HepG2 (cell line): ENCODE results near the gene CYB561. TPM values are rescaled to one million over a fixed set of nuclear protein-coding genes. Genes with fewer than 3 reads are reported as not detected.

ENCODE experiments used
- ATAC-seq: fragments of 200-7000 bp; cut with Tn5 transposase; 3 replicates; pipeline ENCODE4 v1.9.1; 2020; ENCODE audit warnings: mild to moderate bottlenecking, moderate library complexity
- BruUV-seq: library from RNA; stranded (reverse); fragments of 400-500 nt; replicated peaks from 2 replicates; lab custom pipeline; 2021; lab: Mats Ljungman, UMichigan
- CTCF ChIA-PET: fragments of 300-600 bp; formaldehyde crosslinking; extraction: SDS; loops from one replicate; lab custom pipeline; 2021; ENCODE audit warnings: low total read pairs, inconsistent platforms, low intra/inter-chr PET ratio; lab: Yijun Ruan, JAX
- POLR2A ChIA-PET: fragments of 350-600 bp; sonication (Branson Sonifier 250); formaldehyde crosslinking; loops from one replicate; lab custom pipeline; 2020; ENCODE audit warnings: antibody characterized with exemption, inconsistent platforms; lab: Yijun Ruan, JAX
- DNase-seq: peaks from one replicate; pipeline ENCODE4 v3.0.0-alpha.2; 2015; ENCODE audit warnings: low spot score
- FAIRE-seq: peaks from 3 replicates; lab custom pipeline; 2011; peaks lifted over from hg19 to GRCh38; lab: Jason Lieb, UNC
- H2AFZ ChIP-seq: one replicate; pipeline ENCODE4 v1.6.1; 2011; ENCODE audit warnings: low read length, inconsistent platforms
- H3K27ac ChIP-seq: fragments of 300-600 bp; 3 replicates; pipeline ENCODE4 v1.8.0; 2011; ENCODE audit warnings: mixed run types, mild to moderate bottlenecking, mixed read lengths, low read length, inconsistent platforms; ENCODE audit not compliant: insufficient read depth; ENCODE audit errors: extremely low read length
- H3K27me3 ChIP-seq, 2 experiments: fragments of 200-600 bp in 1 of 2; 2 replicates in 1 of 2; 3 replicates in 1 of 2; pipeline versions ENCODE4 v1.6.0 to v1.8.0; 2011; ENCODE audit warnings: low read length in 2 of 2, mild to moderate bottlenecking in 2 of 2, moderate library complexity in 2 of 2, inconsistent platforms in 1 of 2; ENCODE audit not compliant: insufficient read depth in 2 of 2, control insufficient read depth in 1 of 2
- H3K36me3 ChIP-seq, 2 experiments: fragments of 200-600 bp in 1 of 2; replicated peaks in 1 of 2; 2 replicates in 1 of 2; 3 replicates in 1 of 2; pipeline versions ENCODE4 v1.5.1 to v1.8.0; 2011; ENCODE audit warnings: low read length in 2 of 2, inconsistent platforms in 1 of 2; ENCODE audit not compliant: insufficient read depth in 2 of 2, control insufficient read depth in 1 of 2
- H3K4me1 ChIP-seq: 2 replicates; pipeline ENCODE4 v1.5.1; 2012; ENCODE audit warnings: low read length, inconsistent platforms; ENCODE audit not compliant: insufficient read depth
- H3K4me2 ChIP-seq: 2 replicates; pipeline ENCODE4 v1.6.0; 2011; ENCODE audit warnings: low read depth, low read length, inconsistent platforms
- H3K4me3 ChIP-seq, 3 experiments: fragments of 200-600 bp in 1 of 3; sonication (generic), shearing (Covaris generic) in 1 of 3; replicated peaks in 1 of 3; 2 replicates each; pipeline ENCODE4 v1.5.1; 2011 to 2016; ENCODE audit warnings: low read length in 3 of 3, inconsistent platforms in 2 of 3, low read depth in 2 of 3, mild to moderate bottlenecking in 2 of 3, control low read depth in 1 of 3, mixed read lengths in 1 of 3; ENCODE audit not compliant: insufficient read depth in 1 of 3
- H3K79me2 ChIP-seq: one replicate; pipeline ENCODE4 v1.6.1; 2011; ENCODE audit warnings: low read length, inconsistent platforms; ENCODE audit not compliant: insufficient read depth
- H3K9ac ChIP-seq: 2 replicates; pipeline ENCODE4 v1.6.0; 2011; ENCODE audit warnings: mild to moderate bottlenecking, low read depth, low read length, inconsistent platforms; ENCODE audit not compliant: insufficient read depth
- H3K9me3 ChIP-seq: 2 replicates; pipeline ENCODE4 v1.5.1; 2012; ENCODE audit warnings: mild to moderate bottlenecking, low read length
- H4K20me1 ChIP-seq: 2 replicates; pipeline ENCODE4 v1.6.0; 2011; ENCODE audit warnings: inconsistent platforms, mild to moderate bottlenecking, low read length, moderate library complexity; ENCODE audit not compliant: insufficient read depth
- GPN1 ChIP-seq: sonication (generic); formaldehyde crosslinking; IDR thresholded peaks from 2 replicates; pipeline ENCODE4 v1.5.1; 2020; ENCODE audit warnings: missing genetic modification reagents, borderline replicate concordance
- HMG20A ChIP-seq: IDR thresholded peaks from 2 replicates; pipeline ENCODE4 v1.6.1; 2016; ENCODE audit warnings: borderline replicate concordance
- KDM5A ChIP-seq: fragments of 200-600 bp; sonication (generic); IDR thresholded peaks from 2 replicates; pipeline ENCODE4 v1.7.0; 2018; ENCODE audit warnings: antibody characterized with exemption, mild to moderate bottlenecking, low read length, borderline replicate concordance
- MTA3 ChIP-seq: sonication (generic); formaldehyde crosslinking; IDR thresholded peaks from 2 replicates; pipeline ENCODE4 v1.4.0; 2020; ENCODE audit warnings: missing genetic modification reagents
- NFIB ChIP-seq: sonication (generic); formaldehyde crosslinking; IDR thresholded peaks from 2 replicates; pipeline ENCODE4 v1.9.0; 2021; ENCODE audit warnings: missing genetic modification reagents, mild to moderate bottlenecking, borderline replicate concordance
- RBAK ChIP-seq: sonication (generic); formaldehyde crosslinking; IDR thresholded peaks from 2 replicates; pipeline ENCODE4 v1.5.1; 2020; ENCODE audit warnings: mild to moderate bottlenecking, missing genetic modification reagents
- TCF12 ChIP-seq, 2 experiments: fragments of 450-650 bp in 1 of 2; sonication (generic) in 1 of 2; formaldehyde crosslinking in 1 of 2; IDR thresholded peaks; 2 replicates each; pipeline versions ENCODE4 v1.6.1 to v1.8.0; 2017 to 2022; ENCODE audit warnings: antibody characterized with exemption in 1 of 2, mild to moderate bottlenecking in 1 of 2, missing genetic modification reagents in 1 of 2, moderate library complexity in 1 of 2
- ZBTB8A ChIP-seq: sonication (generic); formaldehyde crosslinking; IDR thresholded peaks from 2 replicates; pipeline ENCODE4 v1.4.0; 2020; ENCODE audit warnings: mild to moderate bottlenecking, low read depth, missing genetic modification reagents, borderline replicate concordance
- ZFP36L2 ChIP-seq: sonication (generic); formaldehyde crosslinking; IDR thresholded peaks from 2 replicates; pipeline ENCODE4 v1.4.0; 2020; ENCODE audit warnings: missing genetic modification reagents
- ZNF180 ChIP-seq: sonication (generic); formaldehyde crosslinking; IDR thresholded peaks from 2 replicates; pipeline ENCODE4 v1.4.0; 2020; ENCODE audit warnings: low read depth, missing genetic modification reagents, borderline replicate concordance
- ZNF431 ChIP-seq: sonication (generic); formaldehyde crosslinking; IDR thresholded peaks from 2 replicates; pipeline ENCODE4 v1.9.0; 2022; ENCODE audit warnings: missing genetic modification reagents, low read depth, mild to moderate bottlenecking, borderline replicate concordance
- ZNF468 ChIP-seq: sonication (generic); formaldehyde crosslinking; IDR thresholded peaks from 2 replicates; pipeline ENCODE4 v1.8.0; 2022; ENCODE audit warnings: mild to moderate bottlenecking, moderate library complexity, missing genetic modification reagents
- WGBS: methylation state at CpG from one replicate; pipeline ENCODE4 v1.1.6; 2017; ENCODE audit warnings: low lambda C conversion rate; 5-methylcytosine and 5-hydroxymethylcytosine counted together
- in situ Hi-C: cut with HindIII; loops from 2 replicates; pipeline ENCODE4 v1.10.0; 2017; ENCODE audit warnings: low pct_unique_long_range_greater_than_20kb; ENCODE audit not compliant: extremely low pct_ligation_motif_present
- intact Hi-C: fragments of 100-400 bp; cut with micrococcal nuclease; formaldehyde crosslinking; loops from one replicate; pipeline ENCODE4 v1.10.0; 2022; ENCODE audit not compliant: unreplicated experiment
- polyA plus RNA-seq, 8 experiments: library from polyadenylated mRNA; depleted of rRNA in 3 of 8; stranded (reverse) in 7 of 8; unstranded in 1 of 8; fragments of >200 nt; fragmentation: Illumina TruSeq in 4 of 8; extraction: Trizol in 4 of 8; gene quantifications; 2 replicates each; pipeline versions ENCODE4 v1.2.1 to v1.2.3, GENCODE V29; 2011 to 2016; ENCODE audit warnings: low read depth in 4 of 8, missing spikeins in 1 of 8, mixed read lengths in 1 of 8; ENCODE audit not compliant: insufficient read depth in 1 of 8
- total RNA-seq, 5 experiments: library from RNA; depleted of rRNA; stranded (reverse); fragments of >200 nt; fragmentation: Illumina TruSeq; extraction: Trizol; gene quantifications; 2 replicates each; pipeline ENCODE4 v1.2.3, GENCODE V29; 2016; ENCODE audit warnings: low read depth in 1 of 5
- TF ChIP-seq, protein P1 (sequence below): sonication (generic); formaldehyde crosslinking; IDR thresholded peaks from 2 replicates; pipeline ENCODE4 v1.8.1; 2023; ENCODE audit warnings: mild to moderate bottlenecking, missing genetic modification reagents
- TF ChIP-seq, protein P2 (sequence below): sonication (generic); formaldehyde crosslinking; IDR thresholded peaks from 2 replicates; pipeline ENCODE4 v1.5.1; 2020; ENCODE audit warnings: mild to moderate bottlenecking, missing genetic modification reagents, moderate library complexity
- TF ChIP-seq, protein P3 (sequence below): sonication (generic); formaldehyde crosslinking; IDR thresholded peaks from 2 replicates; pipeline ENCODE4 v1.4.0; 2020; ENCODE audit warnings: missing genetic modification reagents, mild to moderate bottlenecking, borderline replicate concordance

Gene CYB561
- total and polyA plus RNA-seq, 2 of the 13 experiments (the other 11 are each of a cell fraction or from before 2014, with no cell fraction given), result 1.5 to 6.7 TPM

DNA sequence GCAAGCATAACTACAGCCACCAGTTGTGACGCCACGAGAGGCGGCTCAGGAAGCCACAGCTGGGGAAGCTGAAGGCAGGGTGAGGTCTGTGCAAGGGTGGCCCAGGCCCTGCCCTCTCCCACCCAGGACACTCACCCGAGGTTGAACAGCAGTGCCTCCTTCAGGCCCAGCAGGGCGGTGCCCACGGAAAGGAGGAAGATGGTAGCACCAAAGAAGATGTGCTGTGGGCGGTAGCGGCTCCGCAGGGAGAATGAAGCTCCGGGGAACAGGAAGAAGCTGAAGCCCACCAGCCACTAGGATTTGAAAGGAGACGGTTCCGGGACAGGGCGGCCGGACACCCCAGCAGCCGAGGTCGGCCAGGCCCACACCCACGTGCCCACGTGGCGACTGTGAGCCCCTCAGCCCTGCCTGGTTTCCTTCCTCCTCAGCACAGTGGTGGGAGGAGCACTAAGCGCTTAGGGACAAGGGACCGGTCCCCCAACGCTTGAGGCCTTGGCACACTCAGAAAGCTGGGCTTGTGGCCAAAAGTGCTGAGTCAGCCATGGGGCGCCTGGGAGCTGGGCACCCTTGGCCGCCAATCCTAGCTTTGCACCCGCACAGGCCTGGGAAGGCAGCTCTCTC, 11.0 kb downstream of the CYB561 start:
- in situ Hi-C loops, result no loop called here
- no TSS peak for BruUV-seq
- DNase-seq (no peak), ATAC-seq (no peak), FAIRE-seq (no peak)
- ChIA-PET CTCF (no interaction called here), POLR2A (no interaction called here)
- 80% methylated on average over 25 of the region's 25 CpGs for WGBS
- H3K27me3 ChIP-seq, result 0 out of 5 replicates have a peak, but pooled peaks cover 0 to 3% of the 10 kb centered on the region in 2 experiments
- H2AFZ ChIP-seq, result no peak overlapping the region
- no peak overlapping the region for H3K4me3 ChIP-seq
- H3K36me3 ChIP-seq, result no peaks in the 10 kb centered on the region
- H4K20me1 ChIP-seq, result no peaks in the 10 kb centered on the region
- H3K9ac ChIP-seq, result no peak overlapping the region
- intact Hi-C loops, result no loop called here
- H3K9me3 ChIP-seq, result no peaks in the 10 kb centered on the region
- no peaks in the 10 kb centered on the region for H3K79me2 ChIP-seq
- H3K4me1 ChIP-seq, result peaks cover 55% of the 10 kb centered on the region
- no peak overlapping the region for H3K27ac ChIP-seq
- no peak overlapping the region for H3K4me2 ChIP-seq
- TF ChIP-seq ZBTB8A (CRISPR knock-in tag), result no peak
- TF ChIP-seq KDM5A, result no peak
- TF ChIP-seq TCF12 (IDR thresholded peaks at IDR 0.05), result no peak
- TF ChIP-seq TCF12 (CRISPR knock-in tag; IDR thresholded peaks at IDR 0.05), result no peak
- TF ChIP-seq, protein P1, sequence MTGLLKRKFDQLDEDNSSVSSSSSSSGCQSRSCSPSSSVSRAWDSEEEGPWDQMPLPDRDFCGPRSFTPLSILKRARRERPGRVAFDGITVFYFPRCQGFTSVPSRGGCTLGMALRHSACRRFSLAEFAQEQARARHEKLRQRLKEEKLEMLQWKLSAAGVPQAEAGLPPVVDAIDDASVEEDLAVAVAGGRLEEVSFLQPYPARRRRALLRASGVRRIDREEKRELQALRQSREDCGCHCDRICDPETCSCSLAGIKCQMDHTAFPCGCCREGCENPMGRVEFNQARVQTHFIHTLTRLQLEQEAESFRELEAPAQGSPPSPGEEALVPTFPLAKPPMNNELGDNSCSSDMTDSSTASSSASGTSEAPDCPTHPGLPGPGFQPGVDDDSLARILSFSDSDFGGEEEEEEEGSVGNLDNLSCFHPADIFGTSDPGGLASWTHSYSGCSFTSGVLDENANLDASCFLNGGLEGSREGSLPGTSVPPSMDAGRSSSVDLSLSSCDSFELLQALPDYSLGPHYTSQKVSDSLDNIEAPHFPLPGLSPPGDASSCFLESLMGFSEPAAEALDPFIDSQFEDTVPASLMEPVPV (CRISPR knock-in tag), result no peak
- no peak for TF ChIP-seq MTA3
- TF ChIP-seq ZNF180 (CRISPR knock-in tag), result no peak
- 0 out of 2 replicates have a peak, but pooled peaks have one; percentile 13 for TF ChIP-seq NFIB
- TF ChIP-seq HMG20A (CRISPR knock-in tag), result no peak
- TF ChIP-seq ZFP36L2, result no peak
- no peak for TF ChIP-seq RBAK (CRISPR knock-in tag)
- TF ChIP-seq, protein P2, sequence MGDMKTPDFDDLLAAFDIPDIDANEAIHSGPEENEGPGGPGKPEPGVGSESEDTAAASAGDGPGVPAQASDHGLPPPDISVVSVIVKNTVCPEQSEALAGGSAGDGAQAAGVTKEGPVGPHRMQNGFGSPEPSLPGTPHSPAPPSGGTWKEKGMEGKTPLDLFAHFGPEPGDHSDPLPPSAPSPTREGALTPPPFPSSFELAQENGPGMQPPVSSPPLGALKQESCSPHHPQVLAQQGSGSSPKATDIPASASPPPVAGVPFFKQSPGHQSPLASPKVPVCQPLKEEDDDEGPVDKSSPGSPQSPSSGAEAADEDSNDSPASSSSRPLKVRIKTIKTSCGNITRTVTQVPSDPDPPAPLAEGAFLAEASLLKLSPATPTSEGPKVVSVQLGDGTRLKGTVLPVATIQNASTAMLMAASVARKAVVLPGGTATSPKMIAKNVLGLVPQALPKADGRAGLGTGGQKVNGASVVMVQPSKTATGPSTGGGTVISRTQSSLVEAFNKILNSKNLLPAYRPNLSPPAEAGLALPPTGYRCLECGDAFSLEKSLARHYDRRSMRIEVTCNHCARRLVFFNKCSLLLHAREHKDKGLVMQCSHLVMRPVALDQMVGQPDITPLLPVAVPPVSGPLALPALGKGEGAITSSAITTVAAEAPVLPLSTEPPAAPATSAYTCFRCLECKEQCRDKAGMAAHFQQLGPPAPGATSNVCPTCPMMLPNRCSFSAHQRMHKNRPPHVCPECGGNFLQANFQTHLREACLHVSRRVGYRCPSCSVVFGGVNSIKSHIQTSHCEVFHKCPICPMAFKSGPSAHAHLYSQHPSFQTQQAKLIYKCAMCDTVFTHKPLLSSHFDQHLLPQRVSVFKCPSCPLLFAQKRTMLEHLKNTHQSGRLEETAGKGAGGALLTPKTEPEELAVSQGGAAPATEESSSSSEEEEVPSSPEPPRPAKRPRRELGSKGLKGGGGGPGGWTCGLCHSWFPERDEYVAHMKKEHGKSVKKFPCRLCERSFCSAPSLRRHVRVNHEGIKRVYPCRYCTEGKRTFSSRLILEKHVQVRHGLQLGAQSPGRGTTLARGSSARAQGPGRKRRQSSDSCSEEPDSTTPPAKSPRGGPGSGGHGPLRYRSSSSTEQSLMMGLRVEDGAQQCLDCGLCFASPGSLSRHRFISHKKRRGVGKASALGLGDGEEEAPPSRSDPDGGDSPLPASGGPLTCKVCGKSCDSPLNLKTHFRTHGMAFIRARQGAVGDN (CRISPR knock-in tag), result peak; percentile 10; the same call in 1 of the 2 replicates
- no peak for TF ChIP-seq ZNF431 (CRISPR knock-in tag)
- no peak for TF ChIP-seq GPN1 (CRISPR knock-in tag)
- TF ChIP-seq, protein P3, sequence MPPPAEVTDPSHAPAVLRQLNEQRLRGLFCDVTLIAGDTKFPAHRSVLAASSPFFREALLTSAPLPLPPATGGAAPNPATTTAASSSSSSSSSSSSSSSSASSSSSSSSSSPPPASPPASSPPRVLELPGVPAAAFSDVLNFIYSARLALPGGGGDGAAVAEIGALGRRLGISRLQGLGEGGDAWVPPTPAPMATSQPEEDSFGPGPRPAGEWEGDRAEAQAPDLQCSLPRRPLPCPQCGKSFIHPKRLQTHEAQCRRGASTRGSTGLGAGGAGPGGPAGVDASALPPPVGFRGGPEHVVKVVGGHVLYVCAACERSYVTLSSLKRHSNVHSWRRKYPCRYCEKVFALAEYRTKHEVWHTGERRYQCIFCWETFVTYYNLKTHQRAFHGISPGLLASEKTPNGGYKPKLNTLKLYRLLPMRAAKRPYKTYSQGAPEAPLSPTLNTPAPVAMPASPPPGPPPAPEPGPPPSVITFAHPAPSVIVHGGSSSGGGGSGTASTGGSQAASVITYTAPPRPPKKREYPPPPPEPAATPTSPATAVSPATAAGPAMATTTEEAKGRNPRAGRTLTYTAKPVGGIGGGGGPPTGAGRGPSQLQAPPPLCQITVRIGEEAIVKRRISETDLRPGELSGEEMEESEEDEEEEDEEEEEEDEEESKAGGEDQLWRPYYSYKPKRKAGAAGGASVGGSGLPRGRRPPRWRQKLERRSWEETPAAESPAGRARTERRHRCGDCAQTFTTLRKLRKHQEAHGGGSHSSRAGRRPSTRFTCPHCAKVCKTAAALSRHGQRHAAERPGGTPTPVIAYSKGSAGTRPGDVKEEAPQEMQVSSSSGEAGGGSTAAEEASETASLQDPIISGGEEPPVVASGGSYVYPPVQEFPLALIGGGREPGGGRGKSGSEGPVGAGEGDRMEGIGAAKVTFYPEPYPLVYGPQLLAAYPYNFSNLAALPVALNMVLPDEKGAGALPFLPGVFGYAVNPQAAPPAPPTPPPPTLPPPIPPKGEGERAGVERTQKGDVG (CRISPR knock-in tag), result no peak
- TF ChIP-seq ZNF468 (CRISPR knock-in tag), result no peak
